Stimulated activated CD4-positive, alpha-beta T cell treated with anti-CD3 and anti-CD28 coated beads, Interleukin-1b, Interleukin-23, amount 100 ng/mL, for 48 hours (primary cell): ENCODE data around the gene DLG5.

Experiments used
- DNase-seq: peaks from one replicate; pipeline ENCODE4 v3.0.0-alpha.2; 2020

The DLG5 gene

GRCh38 chr10:77837248-77837924 is 89.2 kb downstream of the DLG5 start:
- peak; percentile 81 for DNase-seq

GRCh38 chr10:77836299-77836820 is 90.2 kb downstream of the DLG5 start:
- DNase-seq = peak; percentile 70

GRCh38 chr10:77835669-77836086 is 90.9 kb downstream of the DLG5 start:
- DNase-seq = no peak

- DNase-seq = no peak
Observed at GRCh38 chr10:77834943-77835668, 91.4 kb downstream of the DLG5 start.

GRCh38 chr10:77834540-77834939 is 92.0 kb downstream of the DLG5 start:
- no peak for DNase-seq

- no peak for DNase-seq
Observed at GRCh38 chr10:77833792-77834191, 92.8 kb downstream of the DLG5 start.

- no peak for DNase-seq
Observed at GRCh38 chr10:77833225-77833624, 93.3 kb downstream of the DLG5 start.

GRCh38 chr10:77832238-77832637 is 94.3 kb downstream of the DLG5 start:
- no peak for DNase-seq

GRCh38 chr10:77829356-77829755 is 97.2 kb downstream of the DLG5 start:
- no peak for DNase-seq

- DNase-seq = no peak
Observed at GRCh38 chr10:77828377-77828776, 98.2 kb downstream of the DLG5 start.

- no peak for DNase-seq
Observed at GRCh38 chr10:77827366-77827765, 99.2 kb downstream of the DLG5 start.

- DNase-seq = no peak
Observed at GRCh38 chr10:77825965-77826364, 100.6 kb downstream of the DLG5 start.

GRCh38 chr10:77824908-77825307 is 101.6 kb downstream of the DLG5 start:
- DNase-seq = no peak

GRCh38 chr10:77823811-77824542 is 102.6 kb downstream of the DLG5 start:
- no peak for DNase-seq

GRCh38 chr10:77821551-77821950 is 105.0 kb downstream of the DLG5 start:
- DNase-seq = no peak

- no peak for DNase-seq
Observed at GRCh38 chr10:77821036-77821435, 105.5 kb downstream of the DLG5 start.

GRCh38 chr10:77820349-77820748 is 106.2 kb downstream of the DLG5 start:
- no peak for DNase-seq

- DNase-seq = no peak
Observed at GRCh38 chr10:77819210-77820112, 107.1 kb downstream of the DLG5 start.

GRCh38 chr10:77818378-77818777 is 108.2 kb downstream of the DLG5 start:
- DNase-seq = no peak

GRCh38 chr10:77817541-77817940 is 109.0 kb downstream of the DLG5 start:
- no peak for DNase-seq

- no peak for DNase-seq
Observed at GRCh38 chr10:77816311-77816710, 110.2 kb downstream of the DLG5 start.

GRCh38 chr10:77812741-77813140 is 113.8 kb downstream of the DLG5 start:
- DNase-seq = no peak
